ENCODE results near the gene ZNF497.

The ZNF497 gene

DNA sequence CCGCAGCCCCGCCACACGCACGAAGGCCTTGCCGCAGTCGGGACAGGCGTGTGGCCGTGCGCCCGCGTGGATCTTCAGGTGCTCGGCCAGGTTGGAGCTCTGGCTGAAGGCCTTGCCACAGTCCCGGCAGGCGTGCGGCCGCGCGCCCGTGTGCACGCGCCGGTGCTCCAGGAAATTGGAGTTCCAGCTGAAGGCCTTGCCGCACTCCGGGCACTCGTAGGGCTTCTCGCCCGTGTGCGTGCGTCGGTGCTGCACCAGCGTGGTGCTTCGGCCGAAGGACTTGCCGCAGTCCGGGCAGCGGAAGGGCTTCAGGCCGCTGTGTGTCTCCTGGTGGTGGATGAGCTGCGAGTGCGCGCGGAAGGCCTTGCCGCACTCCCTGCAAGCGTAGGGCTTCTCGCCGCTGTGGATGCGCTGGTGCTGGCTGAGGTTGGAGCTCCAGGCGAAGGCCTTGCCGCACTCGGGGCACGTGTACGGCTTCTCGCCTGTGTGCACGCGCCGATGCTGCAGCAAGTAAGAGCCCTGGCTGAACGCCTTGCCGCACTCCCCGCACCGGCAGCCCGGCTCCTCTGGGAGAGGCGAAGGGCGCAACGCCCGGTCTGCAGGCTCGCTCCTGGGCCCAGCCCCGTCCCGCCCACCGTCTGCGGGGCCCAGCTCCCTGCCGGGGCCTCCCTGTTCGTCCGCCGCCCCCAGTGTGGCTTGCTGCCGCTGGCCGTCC, 5.6 kb downstream of the ZNF497 start:
- no peaks in the 10 kb centered on the region for H3K27me3 ChIP-seq (ENCODE audit: insufficient read depth, poor library complexity, severe bottlenecking)
- no peak overlapping the region for H3K4me3 ChIP-seq (ENCODE audit: severe bottlenecking)
- no peak for ATAC-seq (ENCODE audit: low read depth)
- DNase-seq (ENCODE audit: low spot score) = no peak
- no peak overlapping the region for H3K27ac ChIP-seq (ENCODE audit: poor library complexity, severe bottlenecking)
- H3K4me1 ChIP-seq (ENCODE audit: insufficient read depth, poor library complexity, severe bottlenecking) = no peaks in the 10 kb centered on the region
- TF ChIP-seq CTCF (IDR thresholded peaks at IDR 0.05; ENCODE audit: poor library complexity, severe bottlenecking) = no peak
- H3K36me3 ChIP-seq (ENCODE audit: low read depth) = no peaks in the 10 kb centered on the region
- no peaks in the 10 kb centered on the region for H3K9me3 ChIP-seq (ENCODE audit: severe bottlenecking)

DNA sequence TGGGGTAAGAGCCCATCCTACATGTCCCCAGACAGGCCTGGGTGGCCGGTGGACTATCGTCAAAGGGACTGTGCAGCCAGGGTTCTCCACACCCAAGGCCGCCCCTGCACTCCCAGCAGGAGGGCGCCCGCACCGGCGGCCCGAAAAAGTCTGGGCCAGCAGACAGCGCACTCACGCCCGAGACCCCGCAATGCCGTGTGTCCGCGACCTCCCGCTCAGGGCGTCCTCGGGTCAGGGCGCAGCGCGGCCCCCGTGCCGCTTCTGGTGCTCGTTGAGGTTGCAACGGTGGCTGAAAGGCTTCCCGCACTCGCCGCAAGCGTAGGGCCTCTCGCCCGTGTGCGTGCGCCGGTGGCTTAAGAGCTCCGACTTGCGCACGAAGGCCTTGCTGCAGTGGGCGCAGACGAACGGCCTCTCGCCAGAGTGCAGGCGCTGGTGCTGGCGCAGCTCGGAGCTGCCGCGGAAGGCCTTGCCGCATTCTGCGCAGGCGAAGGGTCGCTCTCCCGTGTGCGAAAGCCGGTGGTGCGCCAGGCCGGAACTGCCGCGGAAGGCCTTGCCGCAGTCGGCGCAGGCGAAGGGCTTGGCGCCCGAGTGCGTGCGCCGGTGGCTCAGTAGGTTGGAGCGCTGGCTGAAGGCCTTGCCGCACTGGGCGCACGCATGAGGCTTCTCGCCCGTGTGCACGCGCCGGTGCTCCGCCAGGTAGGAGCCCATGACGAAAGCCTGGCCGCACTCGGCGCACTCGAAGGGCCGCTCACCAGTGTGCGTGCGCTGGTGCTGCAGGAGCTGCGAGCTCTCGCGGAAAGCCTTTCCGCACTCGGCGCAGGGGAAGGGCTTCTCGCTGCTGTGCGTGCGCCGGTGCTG, 6.4 kb downstream of the ZNF497 start:
- no peak overlapping the region for H3K4me3 ChIP-seq (ENCODE audit: severe bottlenecking)
- TF ChIP-seq CTCF (IDR thresholded peaks at IDR 0.05; ENCODE audit: poor library complexity, severe bottlenecking) = no peak
- DNase-seq (ENCODE audit: low spot score) (no peak), ATAC-seq (ENCODE audit: low read depth) (no peak)
- H3K4me1 ChIP-seq (ENCODE audit: insufficient read depth, poor library complexity, severe bottlenecking) = no peaks in the 10 kb centered on the region
- H3K9me3 ChIP-seq (ENCODE audit: severe bottlenecking) = no peaks in the 10 kb centered on the region
- no peaks in the 10 kb centered on the region for H3K36me3 ChIP-seq (ENCODE audit: low read depth)
- no peaks in the 10 kb centered on the region for H3K27me3 ChIP-seq (ENCODE audit: insufficient read depth, poor library complexity, severe bottlenecking)
- no peak overlapping the region for H3K27ac ChIP-seq (ENCODE audit: poor library complexity, severe bottlenecking)

DNA sequence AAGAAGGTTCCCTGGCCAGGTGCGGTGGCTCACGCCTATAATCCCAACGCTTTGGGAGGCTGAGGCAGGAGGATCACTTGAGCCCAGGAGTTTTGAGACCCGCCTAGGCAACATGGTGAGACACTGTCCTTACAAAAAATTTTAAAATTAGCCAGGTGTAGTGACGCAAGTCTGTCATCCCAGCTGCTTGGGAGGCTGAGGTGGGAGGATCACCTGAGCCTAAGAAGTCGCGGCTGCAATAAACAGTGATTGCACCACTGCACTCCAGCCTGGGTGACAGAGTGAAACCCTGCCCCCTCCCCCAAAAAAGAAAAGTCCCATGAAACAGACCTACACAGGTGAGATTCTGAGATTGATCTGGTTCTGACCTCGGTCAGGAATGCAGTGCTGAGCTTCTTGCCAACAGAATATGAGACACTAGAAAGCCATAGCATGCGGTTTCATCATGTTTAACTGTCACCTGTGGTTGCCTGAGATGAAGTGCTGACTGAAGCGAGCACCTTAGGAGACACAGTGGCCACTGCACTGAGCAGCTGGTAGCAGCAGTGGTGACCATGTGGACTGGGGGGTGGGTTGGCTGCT, 7.2 kb downstream of the ZNF497 start:
- H3K4me1 ChIP-seq (ENCODE audit: insufficient read depth, poor library complexity, severe bottlenecking) = no peaks in the 10 kb centered on the region
- H3K9me3 ChIP-seq (ENCODE audit: severe bottlenecking) = no peaks in the 10 kb centered on the region
- ATAC-seq (ENCODE audit: low read depth) = no peak
- no peaks in the 10 kb centered on the region for H3K27me3 ChIP-seq (ENCODE audit: insufficient read depth, poor library complexity, severe bottlenecking)
- no peak for TF ChIP-seq CTCF (IDR thresholded peaks at IDR 0.05; ENCODE audit: poor library complexity, severe bottlenecking)
- DNase-seq (ENCODE audit: low spot score) = no peak
- no peak overlapping the region for H3K4me3 ChIP-seq (ENCODE audit: severe bottlenecking)
- H3K36me3 ChIP-seq (ENCODE audit: low read depth) = no peaks in the 10 kb centered on the region
- H3K27ac ChIP-seq (ENCODE audit: poor library complexity, severe bottlenecking) = no peak overlapping the region

- no peaks in the 10 kb centered on the region for H3K27me3 ChIP-seq (ENCODE audit: insufficient read depth, poor library complexity, severe bottlenecking)
- TF ChIP-seq CTCF (IDR thresholded peaks at IDR 0.05; ENCODE audit: poor library complexity, severe bottlenecking) = no peak
- ATAC-seq (ENCODE audit: low read depth) = 0 out of 3 replicates have a peak, but pooled peaks have one; percentile 7
These were observed 8.0 kb downstream of the ZNF497 start for GRCh38 chr19:58354478-58355030.

More at GRCh38 chr19:58354478-58355030, 8.0 kb downstream of the ZNF497 start:
- DNase-seq (ENCODE audit: low spot score) = no peak
- Histone ChIP-seq H3K27ac (ENCODE audit: poor library complexity, severe bottlenecking) (no peak overlapping the region), H3K4me1 (ENCODE audit: insufficient read depth, poor library complexity, severe bottlenecking) (no peaks in the 10 kb centered on the region), H3K9me3 (ENCODE audit: severe bottlenecking) (no peaks in the 10 kb centered on the region), H3K36me3 (ENCODE audit: low read depth) (no peaks in the 10 kb centered on the region), H3K4me3 (ENCODE audit: severe bottlenecking) (no peak overlapping the region)
